GM19043 (cell line): ENCODE measurements around the gene TBX4.
"Not testable (repeated sequence)": the region's sequence is repeated elsewhere in the genome, so short reads cannot be mapped to it uniquely, and the experiment has no call there.

Source experiments
- ATAC-seq: cut with Tn5 transposase; IDR thresholded peaks from one replicate; pipeline ENCODE4 v1.9.1; 2021; ENCODE audit warnings: low read depth; ENCODE audit not compliant: unreplicated experiment

Gene TBX4

DNA sequence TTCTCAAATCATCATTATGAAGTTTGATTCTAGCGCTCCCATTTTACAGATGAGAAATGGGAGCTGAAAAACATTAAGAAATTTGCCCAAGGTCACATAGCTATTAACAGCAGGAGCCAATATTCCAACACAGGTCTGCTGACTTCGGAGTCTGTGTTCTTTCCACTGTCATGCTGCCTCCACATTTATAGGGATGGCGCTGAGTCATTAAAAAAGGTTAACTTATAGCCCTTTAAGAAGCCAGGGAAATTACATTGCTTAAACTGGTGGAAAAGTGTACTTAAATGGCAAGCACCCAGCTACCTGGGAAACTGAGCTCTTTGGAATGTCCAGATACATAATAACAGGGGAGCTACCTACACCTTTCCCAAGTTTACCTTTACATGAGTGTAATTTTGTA lies 65.0 kb downstream of the TBX4 start:
- ATAC-seq = no peak

GRCh38 chr17:61517843-61518606 lies 65.8 kb downstream of the TBX4 start:
- ATAC-seq = no peak

GRCh38 chr17:61519139-61519538 lies 66.9 kb downstream of the TBX4 start:
- no peak for ATAC-seq

- no peak for ATAC-seq
Observed at GRCh38 chr17:61519754-61520440, 67.7 kb downstream of the TBX4 start.

GRCh38 chr17:61520897-61521296 lies 68.7 kb downstream of the TBX4 start:
- no peak for ATAC-seq

- ATAC-seq = no peak
Observed at GRCh38 chr17:61522088-61522487, 69.9 kb downstream of the TBX4 start.

DNA sequence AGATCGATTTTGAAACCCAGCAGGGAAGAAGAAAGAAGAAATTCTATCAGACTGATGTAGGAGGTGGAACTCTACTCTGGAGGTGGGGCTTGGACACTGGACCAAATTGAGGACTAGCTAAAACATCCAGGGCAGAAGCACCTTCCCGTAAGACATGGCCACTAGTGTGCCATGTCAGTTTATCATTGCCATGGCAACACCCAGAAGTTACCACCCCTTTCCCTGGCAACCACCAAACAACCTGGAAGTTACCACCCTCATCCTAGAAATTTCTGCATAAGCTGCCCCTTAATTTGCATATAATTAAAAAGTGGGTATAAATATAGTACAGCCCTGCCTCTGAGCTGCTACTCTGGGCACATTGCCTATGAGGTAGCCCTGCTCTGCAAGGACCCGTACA lies 72.1 kb downstream of the TBX4 start:
- no peak for ATAC-seq

DNA sequence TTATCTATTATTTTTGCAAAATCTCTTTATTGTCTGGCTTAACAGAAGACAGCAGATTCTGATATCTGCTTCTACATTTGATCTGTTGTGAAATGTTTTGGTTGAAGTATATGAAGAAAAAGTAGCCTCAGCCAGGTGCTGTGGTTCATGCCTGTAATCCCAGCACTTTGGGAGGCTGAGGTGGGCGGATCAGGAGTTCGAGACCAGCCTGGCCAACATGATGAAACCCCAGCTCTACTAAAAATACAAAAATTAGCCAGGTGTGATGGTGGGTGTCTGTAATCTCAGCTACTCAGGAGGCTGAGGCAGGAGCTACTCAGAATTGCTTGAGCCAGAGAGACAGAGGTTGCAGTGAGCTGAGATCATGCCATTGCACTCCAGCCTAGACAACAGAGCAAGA lies 75.2 kb downstream of the TBX4 start:
- not testable (repeated sequence) for ATAC-seq

DNA sequence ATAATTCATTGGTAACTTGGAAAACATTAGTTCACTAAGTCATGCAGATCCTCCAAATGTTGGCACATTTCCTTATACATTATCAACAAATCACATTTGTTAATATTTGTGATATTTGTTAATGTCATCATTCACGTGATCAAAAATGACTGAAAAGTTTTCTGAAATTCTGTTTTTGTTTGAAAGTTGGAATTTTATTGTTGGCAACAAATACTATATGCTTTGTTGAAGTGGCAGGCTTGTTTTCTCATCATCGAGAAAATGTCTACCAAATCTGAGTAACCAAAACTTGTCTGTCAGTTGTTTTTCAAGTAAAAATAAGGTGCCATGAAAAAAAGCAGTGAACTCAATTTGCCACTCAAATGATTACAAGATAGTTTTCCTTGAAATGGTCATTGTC lies 75.9 kb downstream of the TBX4 start:
- ATAC-seq = no peak

GRCh38 chr17:61531223-61531622 lies 79.0 kb downstream of the TBX4 start:
- ATAC-seq = no peak

GRCh38 chr17:61532826-61533225 lies 80.6 kb downstream of the TBX4 start:
- no peak for ATAC-seq

- no peak for ATAC-seq
Observed at GRCh38 chr17:61533797-61534196, 81.6 kb downstream of the TBX4 start.

DNA sequence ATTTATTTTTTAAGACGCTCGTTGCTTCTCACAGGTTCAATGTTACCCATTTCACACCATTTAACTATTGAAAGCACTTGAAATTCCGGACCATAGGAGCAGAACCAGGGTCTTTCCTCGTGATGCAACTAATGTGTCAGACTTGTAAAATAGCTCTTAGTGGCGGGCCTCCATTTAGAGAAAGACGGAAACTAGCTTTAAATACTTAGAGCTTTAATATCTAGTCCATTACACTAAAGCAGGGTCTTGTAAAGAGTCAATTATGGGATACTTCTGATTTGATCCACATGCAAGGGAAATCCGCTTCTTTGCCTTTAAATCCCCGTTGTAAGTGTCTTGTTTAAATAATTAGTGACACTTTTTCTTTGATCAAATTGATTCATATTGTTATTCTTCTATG lies 82.2 kb downstream of the TBX4 start:
- ATAC-seq = no peak
